GM19397 (cell line): ENCODE measurements around the gene NFATC1.
A peak's percentile ranks its signal among the peaks of the same experiment; 100 is the strongest.

Source experiments
- ATAC-seq: cut with Tn5 transposase; IDR thresholded peaks from one replicate; pipeline ENCODE4 v1.9.1; 2021; ENCODE audit warnings: mild to moderate bottlenecking, moderate library complexity; ENCODE audit not compliant: unreplicated experiment

The NFATC1 gene

DNA sequence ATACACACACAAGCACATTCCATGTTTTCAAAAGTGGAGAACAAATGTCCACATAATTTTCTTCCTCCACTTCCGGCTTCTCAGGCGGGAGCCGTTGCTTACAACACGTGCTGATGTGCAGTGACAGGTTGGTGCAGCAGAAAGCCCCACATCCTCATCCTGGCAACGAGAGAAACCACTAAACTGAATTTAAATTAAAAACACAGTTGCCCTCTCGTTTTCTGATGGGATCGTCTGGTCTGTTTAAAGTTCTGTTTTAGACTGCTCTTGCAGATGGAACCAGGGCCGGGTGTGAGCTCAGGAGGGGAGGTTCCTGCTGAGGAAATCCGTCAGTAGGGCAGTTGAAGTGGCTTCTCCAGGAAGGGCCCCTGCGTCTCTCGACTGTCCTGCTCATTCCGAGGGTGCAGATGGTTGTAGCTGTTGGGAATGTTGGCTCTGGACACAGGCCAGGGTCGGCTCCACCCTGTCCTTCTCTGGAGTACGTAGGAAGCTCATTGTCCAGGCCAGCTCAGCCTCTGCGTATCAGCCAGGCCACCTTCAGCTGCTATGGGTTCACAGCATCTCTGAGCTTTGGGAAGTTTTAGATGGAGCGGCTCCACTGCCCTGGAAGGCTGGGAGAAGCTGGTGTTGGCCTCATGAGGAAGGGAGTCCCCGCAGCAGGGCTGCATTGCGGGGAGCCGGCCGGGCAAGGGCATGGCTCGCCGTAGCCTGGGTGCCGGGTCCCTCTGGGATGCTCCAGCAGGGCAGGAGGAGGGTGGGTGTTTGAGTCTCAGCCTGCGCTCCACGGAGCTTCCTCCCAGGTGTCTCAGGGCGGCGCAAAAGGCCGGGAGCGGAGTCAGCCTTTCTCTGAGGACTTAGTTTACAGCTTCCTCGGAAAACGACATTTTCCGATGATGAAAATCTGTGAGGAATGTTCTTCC, 58.3 kb downstream of the NFATC1 start:
- ATAC-seq: no peak

DNA sequence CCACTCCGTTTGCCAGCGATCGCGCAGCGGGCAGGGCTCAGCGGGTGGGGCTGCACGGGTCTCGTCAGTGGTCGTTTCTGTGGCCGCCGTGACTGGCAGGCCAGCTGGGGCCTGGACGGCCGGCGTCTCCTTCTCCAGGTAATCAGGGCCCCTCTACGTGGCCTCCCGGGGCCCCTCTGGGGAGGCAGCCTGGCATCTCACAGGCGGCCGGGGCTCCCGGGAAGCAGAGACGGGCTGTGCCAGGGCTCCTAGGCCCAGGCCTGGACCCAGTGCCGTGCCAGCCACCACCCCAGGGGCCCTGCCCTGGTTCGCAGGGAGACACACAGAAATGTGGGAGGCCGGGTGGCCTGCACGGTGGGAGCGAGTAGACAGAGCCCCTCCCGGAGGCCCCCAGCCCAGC, 59.5 kb downstream of the NFATC1 start:
- ATAC-seq: no peak

DNA sequence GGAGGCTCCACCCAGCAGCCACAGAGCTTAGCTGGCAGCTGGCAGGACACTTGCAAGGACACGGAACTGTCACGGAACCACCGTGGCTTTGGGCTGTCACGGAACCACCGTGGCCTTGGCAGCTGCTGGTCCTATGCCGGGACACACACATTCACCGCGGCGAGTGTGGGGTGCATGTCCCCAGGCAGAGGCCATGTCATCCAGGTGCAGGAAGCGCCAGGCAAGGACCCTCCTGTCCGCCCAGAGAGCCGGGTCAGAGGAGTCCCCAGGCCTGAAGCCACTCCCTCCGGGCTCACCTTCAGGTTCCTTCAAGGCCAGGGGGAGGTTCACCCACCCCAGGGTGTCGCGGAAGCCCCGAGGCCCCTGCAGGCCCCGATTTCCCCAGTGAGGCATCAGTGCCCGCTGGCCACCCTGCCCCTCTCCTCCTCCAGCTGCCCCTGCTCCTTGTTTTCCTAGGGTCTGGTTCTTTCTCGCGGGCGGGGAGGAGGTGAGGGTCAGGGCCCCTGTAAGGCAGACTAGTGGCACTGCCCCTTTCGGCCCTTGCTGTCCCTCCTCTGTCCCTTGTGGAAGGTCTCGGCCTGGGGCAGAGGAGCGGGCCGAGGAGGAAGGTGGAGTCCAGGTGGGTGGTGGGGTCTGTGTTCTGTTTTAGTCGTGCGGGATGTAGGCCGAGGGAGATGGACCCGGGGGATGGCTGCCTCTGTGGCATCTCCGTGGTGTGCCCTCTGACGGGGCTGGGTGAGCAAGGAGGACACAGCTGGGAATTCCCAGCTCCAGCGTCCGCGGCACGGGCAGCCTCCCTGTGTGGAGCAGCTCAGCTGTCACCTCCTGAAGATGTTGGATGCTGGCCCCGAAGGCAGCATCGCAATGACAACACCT, 60.6 kb downstream of the NFATC1 start:
- no peak for ATAC-seq

DNA sequence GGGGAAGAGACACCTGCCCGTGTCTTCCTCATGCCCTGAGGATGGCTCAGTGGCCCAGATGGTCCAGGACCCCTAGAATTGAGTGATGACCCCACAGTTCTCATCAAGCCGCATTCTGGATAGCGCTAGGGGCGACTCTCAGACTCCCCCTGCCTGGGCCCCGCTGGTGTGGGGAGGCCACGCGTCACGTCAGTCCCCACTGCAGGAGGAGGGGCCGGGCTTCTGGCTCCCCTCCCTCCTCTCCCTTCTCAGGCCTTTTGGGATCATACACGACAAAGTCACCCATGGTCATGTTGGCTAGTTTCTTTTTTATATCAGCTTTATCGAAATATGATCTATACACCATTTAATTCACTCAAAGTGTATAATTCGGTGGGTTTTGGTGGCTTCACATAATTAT, 61.5 kb downstream of the NFATC1 start:
- ATAC-seq: no peak

DNA sequence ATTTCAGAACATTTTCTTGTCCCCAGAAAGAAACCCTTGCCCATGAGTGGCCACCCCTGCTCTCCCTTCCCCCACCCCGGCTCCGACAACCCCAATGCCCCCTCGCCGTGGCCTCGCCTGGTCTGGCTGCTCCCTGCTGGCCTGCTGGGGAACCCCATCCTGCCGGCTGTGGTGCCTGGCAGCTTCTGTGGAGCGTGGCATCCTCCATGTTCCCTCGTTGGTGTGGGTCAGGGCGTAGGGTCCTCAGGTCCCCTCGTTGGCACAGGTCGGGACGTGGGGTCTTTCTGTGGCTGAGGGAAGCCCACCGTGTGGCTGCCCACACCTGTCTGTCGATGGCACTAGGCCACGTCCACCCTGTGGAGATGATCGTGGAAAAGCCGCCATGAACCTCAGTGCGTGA, 61.9 kb downstream of the NFATC1 start:
- ATAC-seq: no peak

DNA sequence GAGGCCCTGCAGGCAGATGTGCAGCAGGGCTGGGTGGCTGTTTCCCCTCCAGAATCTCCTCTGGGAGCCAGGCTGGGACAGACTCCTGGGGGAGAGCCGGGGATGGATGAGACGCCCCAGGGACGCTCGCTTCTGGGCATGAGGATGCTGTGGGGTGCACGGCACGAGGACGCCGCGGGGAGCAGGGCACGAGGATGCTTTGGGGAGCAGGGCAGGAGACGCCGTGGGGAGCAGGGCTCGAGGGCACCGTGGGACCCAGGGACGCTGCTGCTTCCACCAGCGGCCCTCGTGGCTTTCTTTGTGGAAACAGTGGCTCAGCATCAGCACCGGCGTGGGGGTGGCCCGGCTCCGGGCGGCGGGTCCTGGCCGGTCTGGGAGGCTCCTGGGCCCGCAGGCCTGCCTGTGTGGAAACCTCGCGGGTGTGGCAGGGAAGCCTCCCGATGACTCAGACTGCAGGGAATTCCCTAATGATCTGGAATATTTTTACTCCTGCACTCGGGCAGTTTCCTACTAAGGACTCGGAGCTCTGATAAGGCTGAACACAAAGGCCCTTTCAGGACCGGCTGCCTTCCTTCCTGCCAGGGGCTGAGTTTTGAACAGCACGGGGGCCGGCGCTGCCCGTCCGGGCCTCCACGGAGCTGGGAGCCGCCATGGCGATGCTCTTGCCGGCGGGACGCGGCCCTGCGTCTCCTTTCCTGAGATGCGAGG, 62.6 kb downstream of the NFATC1 start:
- ATAC-seq: no peak

DNA sequence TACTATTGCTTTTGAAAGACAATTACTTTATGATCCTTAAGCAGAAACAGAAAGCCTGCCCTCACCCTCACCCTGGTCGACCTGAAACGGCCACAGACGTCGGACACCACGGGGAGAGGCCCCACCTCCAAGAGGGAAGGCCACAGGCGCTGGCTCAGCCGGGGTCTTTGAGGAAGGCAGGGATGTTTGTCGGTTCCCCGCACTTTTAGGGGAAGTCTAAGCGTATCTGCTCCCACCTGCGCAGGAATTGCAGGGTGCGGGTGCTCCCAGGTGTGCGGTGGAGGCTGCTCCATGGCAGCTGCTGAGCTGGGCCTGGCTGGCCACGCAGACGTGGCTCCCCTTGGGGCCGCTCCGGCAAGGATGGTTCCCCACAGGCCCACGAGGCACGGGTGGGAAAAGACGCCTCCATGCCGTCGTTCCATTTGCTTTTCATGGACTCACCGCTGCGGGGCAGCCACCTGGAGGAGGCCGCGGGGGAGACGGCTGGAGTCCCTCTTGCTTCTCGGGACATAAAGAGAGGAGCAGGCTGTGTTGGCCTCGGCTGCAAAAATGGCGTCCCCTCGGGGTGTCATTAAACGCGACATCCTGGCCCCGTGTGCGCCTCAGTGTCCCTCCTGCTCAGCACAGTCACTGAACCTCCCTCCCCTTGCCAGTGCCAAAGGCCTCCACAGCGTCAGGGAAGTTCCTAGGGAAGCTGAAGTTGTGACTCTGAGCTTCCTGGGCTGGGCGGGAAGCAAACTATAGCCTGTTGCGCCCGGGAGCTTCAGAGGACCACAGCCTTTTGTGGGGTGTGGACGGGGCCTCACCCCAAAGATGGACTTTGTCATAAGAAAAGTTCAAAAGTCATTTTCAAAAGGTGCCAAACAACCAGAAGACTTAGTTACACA, 63.4 kb downstream of the NFATC1 start:
- no peak for ATAC-seq

DNA sequence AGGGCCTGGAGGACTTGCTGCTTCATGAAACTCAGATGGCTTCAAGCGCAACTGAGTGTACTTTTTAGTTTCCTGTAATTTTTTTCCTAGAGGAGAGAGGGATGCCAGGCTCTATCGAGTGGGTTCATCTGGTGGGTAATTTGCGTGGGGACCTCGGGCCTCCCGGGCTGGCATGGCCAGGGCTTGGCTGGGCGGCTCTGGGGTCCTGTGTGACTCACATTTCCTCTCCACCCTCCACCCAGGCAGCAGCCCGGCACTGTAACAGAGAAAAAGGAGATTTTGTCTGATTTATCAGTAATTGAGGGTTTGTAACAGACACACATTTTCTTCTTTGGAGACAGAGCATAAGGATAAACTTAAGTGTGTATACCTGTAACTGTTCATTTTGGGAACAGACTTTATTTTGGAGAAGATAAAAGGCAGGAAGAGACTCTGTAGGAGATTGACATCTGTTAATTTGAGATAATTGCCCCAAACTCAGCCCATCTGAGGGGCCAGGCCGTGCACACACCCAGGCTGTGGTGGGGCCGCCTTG, 64.3 kb downstream of the NFATC1 start:
- peak; percentile 24 for ATAC-seq

DNA sequence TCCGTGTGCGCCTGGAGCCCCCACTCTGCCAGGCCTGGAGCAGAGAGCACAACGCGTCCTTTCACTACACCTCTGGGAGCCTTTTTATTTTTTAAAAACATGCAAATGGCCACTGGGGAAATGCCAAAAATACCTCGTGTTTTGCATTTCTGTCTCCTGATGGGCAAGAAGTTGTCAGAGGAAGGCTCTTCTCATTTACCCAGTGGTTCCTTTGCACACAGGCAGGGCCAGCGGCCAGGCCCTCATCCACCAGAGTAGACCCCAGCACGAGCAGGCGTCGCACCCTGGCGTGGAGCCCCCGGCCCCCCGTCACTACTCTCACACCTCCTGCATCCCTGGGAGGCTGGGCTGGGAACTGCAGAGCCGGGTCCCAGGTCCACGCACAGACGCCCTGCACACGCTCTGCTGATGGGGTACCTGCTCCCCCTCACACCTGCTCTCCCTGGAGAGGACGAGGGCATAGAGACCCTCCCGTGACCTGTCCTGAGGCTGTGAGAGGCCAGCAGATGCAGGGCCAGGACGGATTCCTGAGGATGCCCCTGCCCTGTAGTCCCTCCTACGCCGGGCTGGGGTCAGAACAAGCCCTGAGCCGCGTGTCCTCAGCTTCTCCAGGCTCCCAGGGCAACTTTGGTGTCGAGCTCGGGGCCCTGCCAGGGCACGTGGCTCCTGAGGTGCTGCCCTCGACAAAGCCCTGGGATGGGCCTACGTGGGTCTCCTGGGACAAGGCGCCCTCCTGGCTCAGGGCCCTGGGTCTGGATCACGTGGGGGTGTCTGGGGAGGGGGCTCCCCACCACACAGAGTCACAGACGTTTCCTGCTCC, 65.0 kb downstream of the NFATC1 start:
- ATAC-seq: peak; percentile 78

DNA sequence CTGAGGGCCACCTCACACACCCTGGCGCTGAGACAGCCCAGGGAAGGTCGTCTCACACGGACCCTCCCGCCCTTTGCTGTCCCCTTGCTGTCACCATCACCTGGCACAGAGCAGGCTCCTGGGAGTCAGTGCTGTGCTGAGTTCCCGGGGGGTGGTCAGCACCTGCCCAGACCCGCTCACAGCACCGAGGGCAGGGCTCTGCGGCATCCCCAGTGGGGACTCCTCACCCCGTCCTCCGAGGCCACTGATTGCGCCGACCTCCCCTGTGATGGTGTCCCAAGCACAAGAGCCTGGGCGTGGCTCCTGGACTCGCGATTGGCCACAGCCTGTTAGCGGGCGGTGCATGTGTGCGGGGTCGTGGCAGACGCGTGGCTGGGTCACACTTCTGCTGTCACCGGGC, 65.9 kb downstream of the NFATC1 start:
- no peak for ATAC-seq

DNA sequence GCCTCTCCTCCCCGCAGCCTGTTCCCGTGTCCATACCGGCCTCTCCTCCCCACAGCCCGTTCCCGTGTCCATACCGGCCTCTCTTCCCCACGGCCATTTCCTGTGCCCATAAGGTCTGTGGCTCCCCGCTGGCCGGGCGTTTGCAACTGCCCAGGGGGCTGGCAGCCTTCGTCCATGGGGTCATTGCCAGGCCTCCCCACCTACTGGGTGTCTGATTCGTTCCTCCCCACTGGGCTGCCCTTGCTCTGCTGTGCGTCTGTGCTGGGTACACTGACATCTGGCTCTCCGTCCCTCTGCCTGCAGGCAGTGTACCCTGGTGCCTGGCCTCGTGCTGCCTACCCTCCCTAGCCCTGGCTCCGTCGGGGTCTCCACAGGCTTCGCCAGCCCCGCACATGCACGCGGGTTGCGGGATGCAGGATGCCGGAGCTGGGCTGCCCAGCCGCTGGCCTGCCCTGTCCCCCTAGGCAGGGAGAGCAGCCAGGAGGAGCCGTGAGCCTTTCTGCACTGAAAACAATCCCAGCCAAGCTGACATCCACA, 67.8 kb downstream of the NFATC1 start:
- no peak for ATAC-seq

DNA sequence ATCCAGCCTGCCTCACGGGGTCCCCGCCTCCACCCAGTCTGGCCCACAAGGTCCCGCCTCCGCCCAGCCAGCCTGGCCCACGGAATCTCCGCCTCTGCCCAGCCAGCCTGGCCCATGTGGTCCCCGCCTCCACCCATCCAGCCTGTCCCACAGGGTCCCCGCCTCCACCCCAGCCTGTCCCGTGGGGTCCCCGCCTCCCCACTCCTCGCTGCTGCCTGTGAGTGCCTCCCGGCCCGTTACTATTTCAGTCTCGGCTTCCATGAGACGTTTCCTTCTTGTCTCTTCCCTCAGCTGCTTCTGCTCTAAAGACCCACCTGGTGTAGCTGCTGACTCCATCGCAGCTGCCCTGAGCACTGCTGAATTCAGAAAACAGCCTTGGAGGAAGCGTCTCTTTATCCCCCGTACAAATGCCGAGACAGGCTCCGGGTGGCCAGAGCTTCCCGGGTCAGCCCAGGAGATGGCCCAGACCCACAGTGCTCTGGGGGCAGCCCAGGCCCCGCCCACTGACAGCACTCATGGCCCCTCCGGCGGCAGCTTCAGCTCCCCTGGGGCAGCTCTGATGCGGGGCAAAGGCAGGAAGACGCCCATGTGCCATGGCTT, 69.8 kb downstream of the NFATC1 start:
- peak; percentile 76 for ATAC-seq

DNA sequence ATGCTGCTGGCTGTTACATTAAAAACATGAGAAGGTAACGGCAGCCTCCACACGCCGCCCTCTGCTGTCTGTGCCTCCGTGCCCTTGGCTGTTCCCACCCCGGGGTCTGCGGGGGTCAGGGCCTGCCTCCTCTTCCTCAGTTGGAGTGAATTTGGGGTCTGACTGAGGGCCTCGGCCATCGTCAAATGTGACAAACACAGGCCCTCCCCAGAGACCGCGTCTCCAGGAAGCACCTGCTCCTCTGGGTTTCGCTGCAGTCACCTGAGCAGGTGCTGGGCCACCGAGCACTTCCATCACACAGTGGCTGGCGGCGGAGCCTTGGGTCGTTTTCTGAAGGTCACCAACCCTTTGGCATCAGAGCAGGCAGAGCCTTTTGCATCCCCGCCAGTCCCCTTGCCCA, 70.9 kb downstream of the NFATC1 start:
- peak; percentile 42 for ATAC-seq

DNA sequence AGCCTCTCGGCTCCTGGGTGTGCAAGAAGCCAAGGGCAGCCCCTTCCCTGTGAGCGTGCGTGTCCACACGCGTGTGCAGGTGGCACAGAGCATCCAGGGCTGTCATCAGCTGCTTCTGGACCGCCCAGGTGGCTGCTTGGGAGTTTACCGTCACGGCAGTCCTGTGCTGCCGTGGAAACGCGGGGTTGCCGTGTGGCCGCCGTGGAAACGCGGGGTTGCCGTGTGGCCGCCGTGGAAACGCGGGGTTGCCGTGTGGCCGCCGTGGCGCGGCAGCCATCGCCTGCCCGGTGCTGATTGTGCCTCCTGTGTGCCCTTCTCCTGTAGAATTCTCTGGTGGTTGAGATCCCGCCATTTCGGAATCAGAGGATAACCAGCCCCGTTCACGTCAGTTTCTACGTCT, 71.4 kb downstream of the NFATC1 start:
- no peak for ATAC-seq

DNA sequence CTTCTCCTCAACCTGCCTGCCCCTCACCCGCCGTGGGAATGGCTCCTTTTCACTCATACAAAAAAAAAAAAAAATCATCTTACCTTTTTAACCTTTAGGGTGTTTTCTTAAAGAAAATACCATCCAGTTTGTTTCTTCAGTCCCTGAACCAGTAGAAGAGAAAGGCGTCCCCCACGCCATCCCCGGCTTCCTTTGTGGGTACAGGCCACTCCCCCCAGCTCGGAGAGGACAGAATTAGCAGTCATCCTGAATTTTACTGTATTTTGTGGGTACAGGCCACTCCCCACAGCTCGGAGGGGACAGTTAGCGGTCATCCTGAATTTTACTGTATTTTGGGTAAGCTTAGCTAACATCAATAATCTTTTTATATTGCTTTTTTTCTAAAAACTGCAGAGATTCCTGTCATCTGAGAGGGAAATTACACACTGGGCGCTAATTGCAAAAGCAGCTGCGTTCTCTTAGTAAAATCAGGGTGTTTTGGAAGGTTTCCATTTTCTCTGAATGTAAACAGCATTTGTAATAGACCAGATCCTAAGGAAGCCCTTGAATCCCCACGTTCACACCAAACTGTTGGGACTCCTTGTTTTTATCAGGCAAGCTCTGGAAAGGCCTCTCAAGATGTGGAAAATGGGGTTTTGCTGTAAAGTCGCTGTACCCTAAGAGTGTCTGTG, 72.5 kb downstream of the NFATC1 start:
- ATAC-seq: no peak

DNA sequence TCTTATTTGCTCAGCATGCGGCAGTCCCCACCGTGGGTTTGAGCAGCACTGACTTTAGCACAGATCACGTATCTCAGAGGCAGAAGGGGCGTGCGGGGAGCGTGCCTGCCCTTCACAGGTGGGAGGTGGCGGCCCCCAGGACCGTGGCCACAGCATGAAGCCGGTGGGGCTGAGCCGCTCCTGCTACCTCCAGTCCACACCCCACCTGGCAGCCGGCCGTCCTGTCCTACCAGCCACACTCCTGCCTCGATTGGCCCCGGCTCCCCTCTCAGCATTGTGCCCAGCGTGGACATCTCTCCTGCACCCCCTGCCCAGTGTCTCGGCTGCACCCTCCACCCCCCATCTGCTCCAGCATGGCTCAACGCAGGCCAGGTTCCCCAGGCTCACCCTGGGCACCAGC, 73.6 kb downstream of the NFATC1 start:
- ATAC-seq: no peak

DNA sequence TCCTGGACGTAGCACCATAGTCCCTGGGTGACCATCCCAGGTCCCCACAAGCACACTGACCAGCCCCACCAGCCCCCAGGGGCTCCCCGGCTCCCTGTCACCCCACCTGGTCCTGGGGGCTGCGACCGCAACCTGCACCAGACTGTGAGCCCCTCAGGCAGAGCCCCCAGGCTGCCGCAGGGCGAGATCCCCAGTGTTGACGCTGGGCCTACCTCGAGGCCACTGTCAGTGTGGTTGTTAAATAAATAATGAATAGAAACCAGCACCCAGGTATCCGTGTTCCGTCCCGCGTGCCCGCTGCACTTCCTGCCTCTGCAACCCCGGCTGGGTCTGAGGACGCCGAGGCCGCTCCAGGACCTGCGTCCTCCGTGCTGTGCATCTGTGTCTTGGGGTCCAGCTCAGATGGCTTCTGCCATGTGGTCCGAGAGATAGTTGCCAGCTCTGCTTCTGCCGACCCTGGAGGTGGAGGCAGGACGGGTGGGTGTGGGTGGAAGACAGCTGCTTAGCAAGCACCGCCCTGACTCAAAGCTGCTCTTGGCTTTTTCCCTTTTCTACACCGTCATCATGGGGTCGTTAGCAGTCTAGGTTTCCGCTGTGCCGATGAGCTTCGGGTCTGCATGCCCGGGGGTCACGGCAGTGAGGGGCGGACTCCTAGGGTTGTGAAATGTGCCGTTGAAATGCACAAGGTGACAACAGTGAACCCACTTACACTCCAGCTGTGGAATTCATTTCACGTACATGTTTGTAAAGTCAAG, 74.2 kb downstream of the NFATC1 start:
- no peak for ATAC-seq
